ENCODE measurements around the gene PTGER4.
"Not testable (repeated sequence)": the region's sequence is repeated elsewhere in the genome, so short reads cannot be mapped to it uniquely, and the experiment has no call there.

PTGER4 gene

DNA sequence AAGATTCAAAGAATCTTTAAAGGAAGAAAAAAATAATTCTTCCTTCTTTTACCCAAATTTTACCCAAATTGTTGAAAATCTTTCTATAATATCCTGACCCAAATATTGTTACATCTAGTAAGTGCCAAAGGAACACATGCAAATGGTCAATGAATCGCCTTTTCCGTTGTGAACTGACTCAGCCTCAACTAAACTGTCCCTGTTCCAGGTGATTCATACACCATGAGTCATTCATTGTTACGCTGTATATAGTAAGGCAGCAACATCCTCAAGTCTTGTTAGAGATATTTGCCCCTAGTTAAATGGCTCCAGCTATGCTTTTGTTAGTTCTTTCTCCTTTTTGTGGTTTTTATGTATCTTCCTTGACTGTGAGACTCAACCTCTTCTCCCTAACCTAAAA lies 9.7 kb downstream of the PTGER4 start:
- DNase-seq (ENCODE audit: low read depth in 2 of 2): no peak

GRCh38 chr5:40690267-40690666 lies 10.6 kb downstream of the PTGER4 start:
- DNase-seq (ENCODE audit: low read depth in 2 of 2): no peak

DNA sequence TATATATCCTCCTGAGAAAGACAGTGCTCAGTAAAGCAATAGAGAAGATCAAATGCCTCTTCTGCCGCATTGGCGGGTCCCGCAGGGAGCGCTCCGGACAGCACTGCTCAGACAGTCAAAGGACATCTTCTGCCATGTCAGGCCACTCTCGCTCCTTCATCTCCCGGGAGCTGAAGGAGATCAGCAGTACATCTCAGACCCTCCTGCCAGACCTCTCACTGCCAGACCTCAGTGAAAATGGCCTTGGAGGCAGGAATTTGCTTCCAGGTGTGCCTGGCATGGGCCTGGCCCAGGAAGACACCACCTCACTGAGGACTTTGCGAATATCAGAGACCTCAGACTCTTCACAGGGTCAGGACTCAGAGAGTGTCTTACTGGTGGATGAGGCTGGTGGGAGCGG lies 12.2 kb downstream of the PTGER4 start:
- DNase-seq (ENCODE audit: low read depth in 2 of 2): no peak

DNA sequence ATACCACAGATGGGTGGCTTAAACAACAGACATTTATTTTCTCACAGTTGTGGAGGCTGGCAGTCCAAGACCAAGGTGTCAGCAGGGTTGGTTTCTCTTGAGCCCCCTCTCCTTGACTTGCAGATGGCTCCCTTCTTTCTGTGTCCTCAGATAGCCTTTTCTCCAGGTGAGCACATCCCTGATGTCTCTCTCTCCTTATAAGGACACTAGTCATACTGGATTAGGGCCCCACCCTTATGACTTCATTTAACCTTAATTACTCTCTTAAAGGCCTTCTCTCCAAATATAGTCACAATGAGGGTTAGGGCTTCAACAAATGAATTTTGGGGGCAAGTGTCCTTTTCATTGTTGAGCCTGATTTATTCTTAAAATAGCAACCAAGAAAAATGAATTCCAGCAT lies 14.7 kb downstream of the PTGER4 start:
- no peak for DNase-seq (ENCODE audit: low read depth in 2 of 2)

- no peak for DNase-seq (ENCODE audit: low read depth in 2 of 2)
Observed at GRCh38 chr5:40700116-40700782, 20.5 kb downstream of the PTGER4 start.

DNA sequence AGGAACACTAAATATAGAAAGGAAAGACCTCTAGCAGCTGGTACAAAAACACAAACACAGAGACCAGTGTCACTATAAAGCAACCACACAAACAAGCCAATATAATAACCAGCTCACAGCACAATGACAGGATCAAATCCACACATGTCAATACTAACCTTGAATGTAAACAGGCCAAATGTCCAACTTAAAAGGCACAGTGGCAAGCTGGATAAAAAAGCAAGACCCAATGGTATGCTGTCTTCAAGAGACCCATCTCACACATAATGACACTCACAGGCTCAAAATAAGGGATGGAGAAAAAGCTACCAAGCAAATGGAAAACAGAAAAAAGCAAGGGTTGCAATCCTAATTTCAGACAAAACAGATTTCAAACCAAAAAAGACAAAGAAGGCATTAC lies 22.3 kb downstream of the PTGER4 start:
- DNase-seq (ENCODE audit: low read depth in 2 of 2): not testable (repeated sequence)

DNA sequence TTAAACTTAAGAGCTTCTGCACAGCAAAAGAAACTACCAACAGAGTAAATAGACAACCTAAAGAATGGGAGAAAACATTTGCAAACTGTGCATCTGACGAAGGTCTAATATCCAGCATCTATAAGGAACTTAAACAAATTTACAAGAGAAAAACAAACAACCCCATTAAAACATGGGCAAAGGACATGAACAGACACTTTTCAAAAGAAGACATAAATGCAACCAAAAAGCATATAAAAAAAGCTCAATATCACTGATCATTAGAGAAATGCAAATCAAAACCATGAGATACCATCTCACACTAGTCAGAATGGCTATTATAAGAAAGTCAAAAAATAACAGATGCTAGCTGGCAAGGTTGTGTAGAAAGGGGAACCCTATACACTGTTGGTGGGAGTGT lies 25.8 kb downstream of the PTGER4 start:
- not testable (repeated sequence) for DNase-seq (ENCODE audit: low read depth in 2 of 2)

GRCh38 chr5:40710575-40710974 lies 30.9 kb downstream of the PTGER4 start:
- DNase-seq (ENCODE audit: low read depth in 2 of 2): not testable (repeated sequence)

- no peak for DNase-seq (ENCODE audit: low read depth in 2 of 2)
Observed at GRCh38 chr5:40714001-40714400, 34.3 kb downstream of the PTGER4 start.

DNA sequence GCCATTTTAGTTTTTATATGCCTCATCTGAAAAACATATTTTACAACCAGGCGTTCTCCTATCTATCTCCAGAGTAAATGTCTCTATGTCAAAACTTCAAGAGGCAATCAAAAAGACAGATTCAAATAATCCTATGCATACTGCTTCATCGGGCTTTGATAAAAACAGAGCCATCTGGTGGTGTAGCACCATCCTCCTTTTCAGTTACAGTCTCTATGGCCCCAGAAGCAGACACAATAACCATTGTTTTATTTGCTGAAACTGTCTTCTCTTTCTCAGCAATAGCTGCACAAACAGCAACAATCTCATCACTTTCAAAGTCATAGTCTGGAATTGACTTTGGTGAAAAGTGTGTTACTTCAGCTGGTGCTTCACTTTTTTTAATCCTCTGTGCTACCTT lies 36.3 kb downstream of the PTGER4 start:
- no peak for DNase-seq (ENCODE audit: low read depth in 2 of 2)

GRCh38 chr5:40716590-40716989 lies 36.9 kb downstream of the PTGER4 start:
- no peak for DNase-seq (ENCODE audit: low read depth in 2 of 2)

DNA sequence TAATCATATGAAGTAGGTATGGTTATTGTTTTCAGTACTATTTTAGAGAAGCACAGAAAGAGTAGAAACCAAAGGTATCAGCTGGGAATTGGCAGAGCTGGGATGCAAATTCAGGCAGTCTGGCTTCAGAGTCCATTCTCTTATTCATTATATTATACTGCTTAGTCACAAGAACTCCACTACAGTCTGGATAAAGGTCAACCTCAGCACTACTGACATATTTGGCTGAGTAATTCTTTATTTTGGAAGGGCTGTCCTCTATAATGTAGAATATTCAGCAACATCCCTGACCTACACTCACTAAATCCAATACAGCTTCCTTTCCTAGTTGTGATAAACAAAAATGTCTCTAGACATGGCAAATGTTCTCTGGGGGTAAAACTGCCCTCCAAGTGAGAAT lies 37.6 kb downstream of the PTGER4 start:
- no peak for DNase-seq (ENCODE audit: low read depth in 2 of 2)

DNA sequence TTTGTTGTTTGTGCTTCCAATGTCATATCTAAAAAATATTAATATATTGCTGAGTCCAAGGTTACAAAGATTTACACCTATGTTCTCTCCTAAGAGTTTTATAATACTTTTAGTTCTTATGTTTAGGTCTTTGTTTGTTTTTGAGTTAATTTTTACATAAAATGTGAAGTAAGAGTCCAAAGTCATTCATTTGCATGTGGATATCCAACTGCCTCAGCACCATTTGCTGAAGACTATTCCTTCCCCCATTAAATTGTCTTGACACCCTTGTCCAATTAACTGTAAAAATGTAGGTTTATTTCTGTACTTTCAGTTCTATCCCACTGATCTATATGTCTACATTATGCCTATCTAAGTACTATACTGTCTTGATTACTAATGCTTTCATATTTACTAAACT lies 40.4 kb downstream of the PTGER4 start:
- DNase-seq (ENCODE audit: low read depth in 2 of 2): no peak

- DNase-seq (ENCODE audit: low read depth in 2 of 2): not testable (repeated sequence)
Observed at GRCh38 chr5:40722497-40722911, 42.8 kb downstream of the PTGER4 start.

GRCh38 chr5:40733434-40733833 lies 53.7 kb downstream of the PTGER4 start:
- no peak for DNase-seq (ENCODE audit: low read depth in 2 of 2)

- DNase-seq (ENCODE audit: low read depth in 2 of 2): no peak
Observed at GRCh38 chr5:40733879-40734563, 54.3 kb downstream of the PTGER4 start.

DNA sequence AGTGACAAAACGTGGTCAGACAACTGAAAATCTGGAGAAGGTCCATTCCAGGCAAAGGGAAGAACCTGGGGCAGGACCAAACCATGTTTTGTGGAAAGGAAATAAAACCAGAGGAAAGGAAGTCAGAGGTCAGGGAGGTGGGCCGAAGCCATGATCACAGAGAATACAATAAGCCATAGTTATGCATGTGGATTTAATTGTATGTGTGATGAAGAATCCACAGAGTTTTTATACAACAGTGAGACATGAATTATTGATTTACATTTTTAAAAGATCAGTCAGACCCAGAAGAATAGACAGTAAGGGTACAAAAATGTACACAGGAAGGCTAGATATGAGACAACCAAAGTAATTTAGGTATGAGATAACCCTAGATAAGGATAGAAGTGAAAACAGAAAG lies 55.3 kb downstream of the PTGER4 start:
- no peak for DNase-seq (ENCODE audit: low read depth in 2 of 2)

GRCh38 chr5:40735609-40736008 lies 55.9 kb downstream of the PTGER4 start:
- no peak for DNase-seq (ENCODE audit: low read depth in 2 of 2)

DNA sequence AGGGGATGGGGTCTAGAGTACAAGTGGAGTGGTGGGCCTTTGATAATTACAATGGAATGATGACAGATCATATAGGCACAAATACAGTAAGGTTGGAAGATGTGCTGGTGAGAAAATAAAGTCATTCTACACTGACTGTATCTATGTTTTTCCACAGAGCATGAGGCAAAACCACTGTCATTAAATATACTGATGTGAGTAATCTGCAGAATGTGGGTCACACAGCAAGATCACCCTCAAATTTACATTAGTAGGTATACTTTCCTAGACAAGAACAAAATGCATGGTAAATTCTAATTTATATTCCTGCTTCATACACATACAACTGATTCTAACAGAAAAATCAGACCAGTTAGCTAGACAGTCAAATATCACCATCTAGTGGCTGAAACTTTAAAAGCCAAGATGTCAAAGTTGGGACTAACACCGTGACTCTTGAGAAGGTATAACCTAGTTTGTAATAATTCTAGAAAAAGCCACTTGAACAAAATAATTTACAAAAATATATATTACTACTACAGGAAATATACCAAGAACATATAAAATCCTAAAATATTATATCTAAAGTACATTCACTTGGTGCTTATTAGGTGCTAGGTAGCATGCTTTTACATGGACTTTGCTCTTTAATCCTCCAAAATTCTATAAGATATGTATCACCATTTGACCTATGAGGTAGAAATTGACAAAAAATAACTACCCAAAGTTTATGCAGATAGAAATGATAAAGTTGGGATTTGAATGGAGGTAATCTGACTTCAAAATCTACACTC lies 56.6 kb downstream of the PTGER4 start:
- DNase-seq (ENCODE audit: low read depth in 2 of 2): no peak

DNA sequence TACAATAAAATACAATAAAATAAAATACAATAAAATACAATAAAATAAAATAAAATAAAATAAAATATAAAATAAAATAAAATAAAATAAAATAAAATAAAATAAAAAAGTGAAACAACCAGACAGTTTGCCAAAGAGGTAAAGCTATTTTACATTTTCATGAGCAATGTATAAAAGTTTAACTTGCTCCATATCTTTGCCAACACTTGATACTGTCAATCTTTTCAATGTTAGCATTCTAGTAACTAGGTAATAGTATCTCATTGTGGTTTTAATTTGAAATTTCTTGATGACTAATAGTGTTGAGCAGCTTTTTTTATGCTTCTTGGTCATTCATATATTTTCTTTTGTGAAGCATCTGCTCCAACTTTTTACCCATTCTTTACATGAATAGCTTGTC lies 58.8 kb downstream of the PTGER4 start:
- no peak for DNase-seq (ENCODE audit: low read depth in 2 of 2)
